Chondrocyte (in vitro differentiated cells): ENCODE results near the gene PLCG1. TPM values are rescaled to one million over a fixed set of nuclear protein-coding genes. Genes with fewer than 3 reads are reported as not detected.
A peak's percentile ranks its signal among the peaks of the same experiment; 100 is the strongest.

ENCODE experiments used
- DNase-seq: peaks from one replicate; pipeline ENCODE4 v3.0.0; 2021; ENCODE audit warnings: mixed read lengths, low spot score
- H3K27ac Mint-ChIP-seq: one replicate; pipeline ENCODE4 v1.8.0; 2021; ENCODE audit warnings: mild to moderate bottlenecking, moderate library complexity, mixed read lengths; ENCODE audit not compliant: unreplicated experiment
- H3K27me3 Mint-ChIP-seq: 2 replicates; pipeline ENCODE4 v1.8.0; 2021; ENCODE audit warnings: low read depth, mixed read lengths
- H3K36me3 Mint-ChIP-seq: 2 replicates; pipeline ENCODE4 v1.8.0; 2021; ENCODE audit warnings: low read depth, mixed read lengths
- H3K4me1 Mint-ChIP-seq: 2 replicates; pipeline ENCODE4 v1.8.0; 2021; ENCODE audit warnings: low read depth, mild to moderate bottlenecking, mixed read lengths
- H3K4me3 Mint-ChIP-seq: one replicate; pipeline ENCODE4 v1.8.0; 2021; ENCODE audit warnings: mild to moderate bottlenecking, moderate library complexity, mixed read lengths; ENCODE audit not compliant: unreplicated experiment
- H3K9me3 Mint-ChIP-seq: 2 replicates; pipeline ENCODE4 v1.8.0; 2021; ENCODE audit warnings: low read depth, mixed read lengths
- CTCF ChIP-seq: fragments of 200-600 bp; sonication (generic); IDR thresholded peaks from 2 replicates; pipeline ENCODE4 v1.5.0; 2021; ENCODE audit warnings: antibody characterized with exemption, mild to moderate bottlenecking, moderate library complexity
- total RNA-seq: library from RNA; stranded (reverse); gene quantifications from 3 replicates; pipeline ENCODE4 v1.2.1, GENCODE V29; 2021

PLCG1 gene
- total RNA-seq, 1 donor from 2014 or later, result 152 TPM

GRCh38 chr20:41134362-41135186, 2.8 kb upstream of the PLCG1 start:
- Mint-ChIP-seq H3K27ac (no peak overlapping the region), H3K27me3 (no peaks in the 10 kb centered on the region), H3K9me3 (no peaks in the 10 kb centered on the region), H3K4me1 (peaks cover 27% of the 10 kb centered on the region), H3K36me3 (no peaks in the 10 kb centered on the region), H3K4me3 (no peak overlapping the region)
- DNase-seq, result no peak
- no peak for TF ChIP-seq CTCF

GRCh38 chr20:41135187-41135887, 2.0 kb upstream of the PLCG1 start:
- Mint-ChIP-seq H3K4me3 (peak overlapping the region; percentile 70), H3K4me1 (peaks cover 35% of the 10 kb centered on the region), H3K27ac (peak overlapping the region; percentile 38), H3K27me3 (no peaks in the 10 kb centered on the region), H3K9me3 (no peaks in the 10 kb centered on the region), H3K36me3 (no peaks in the 10 kb centered on the region)
- DNase-seq, result no peak
- peak; percentile 85 for TF ChIP-seq CTCF

- Mint-ChIP-seq H3K4me1 (peaks cover 43% of the 10 kb centered on the region), H3K27me3 (no peaks in the 10 kb centered on the region), H3K9me3 (no peaks in the 10 kb centered on the region), H3K27ac (peak overlapping the region; percentile 84), H3K4me3 (peak overlapping the region; percentile 70), H3K36me3 (no peaks in the 10 kb centered on the region)
- DNase-seq, result no peak
- no peak for TF ChIP-seq CTCF
Observed at GRCh38 chr20:41135888-41136679, 1.3 kb upstream of the PLCG1 start.

GRCh38 chr20:41137614-41138474, 501 bp downstream of the PLCG1 start:
- TF ChIP-seq CTCF, result no peak
- Mint-ChIP-seq H3K27me3 (no peaks in the 10 kb centered on the region), H3K4me3 (peak overlapping the region; percentile 84), H3K36me3 (no peaks in the 10 kb centered on the region), H3K27ac (peak overlapping the region; percentile 94), H3K9me3 (no peaks in the 10 kb centered on the region), H3K4me1 (peaks cover 58% of the 10 kb centered on the region)
- no peak for DNase-seq
